Parathyroid adenoma (tissue), 2 donors: ENCODE data around the gene C13orf46.

Source experiments
- H2AFZ ChIP-seq: fragments of 300-600 bp; sonication (generic); one replicate; pipeline ENCODE4 v1.7.0; 2017; ENCODE audit warnings: antibody characterized with exemption, mild to moderate bottlenecking
- H3K27ac ChIP-seq: fragments of 300-600 bp; sonication (generic); one replicate; pipeline ENCODE4 v1.7.0; 2017
- H3K27me3 ChIP-seq: fragments of 300-600 bp; sonication (generic); one replicate; pipeline ENCODE4 v1.7.0; 2017; ENCODE audit warnings: low read length; ENCODE audit not compliant: control insufficient read depth, insufficient read depth
- H3K36me3 ChIP-seq: fragments of 300-600 bp; sonication (generic); one replicate; pipeline ENCODE4 v1.7.0; 2017; ENCODE audit warnings: low read length; ENCODE audit not compliant: control insufficient read depth, insufficient read depth
- H3K4me1 ChIP-seq: fragments of 300-600 bp; sonication (generic); one replicate; pipeline ENCODE4 v1.7.0; 2017; ENCODE audit warnings: control low read depth
- H3K4me2 ChIP-seq: fragments of 300-600 bp; sonication (generic); one replicate; pipeline ENCODE4 v1.7.0; 2017; ENCODE audit warnings: low read length
- H3K4me3 ChIP-seq: fragments of 300-600 bp; sonication (generic); one replicate; pipeline ENCODE4 v1.7.0; 2017; ENCODE audit warnings: low read depth, low read length
- H3K79me2 ChIP-seq: fragments of 300-600 bp; sonication (generic); one replicate; pipeline ENCODE4 v1.7.0; 2017; ENCODE audit warnings: control low read depth
- H3K9ac ChIP-seq: fragments of 300-600 bp; sonication (generic); one replicate; pipeline ENCODE4 v1.7.0; 2017; ENCODE audit warnings: mild to moderate bottlenecking
- H3K9me3 ChIP-seq: fragments of 300-600 bp; sonication (generic); one replicate; pipeline ENCODE4 v1.7.0; 2017; ENCODE audit warnings: low read length; ENCODE audit not compliant: control insufficient read depth
- CTCF ChIP-seq: fragments of 300-600 bp; sonication (generic); IDR thresholded peaks from one replicate; pipeline ENCODE4 v1.7.0; 2017; ENCODE audit warnings: antibody characterized with exemption, mild to moderate bottlenecking
- donor health status: primary hyperparathyroidism.

C13orf46 gene

GRCh38 chr13:114017028-114017630, 43.3 kb upstream of the C13orf46 start:
- Histone ChIP-seq H2AFZ (no peak overlapping the region), H3K79me2 (no peaks in the 10 kb centered on the region), H3K4me2 (no peak overlapping the region), H3K9ac (no peak overlapping the region), H3K36me3 (no peaks in the 10 kb centered on the region), H3K27ac (no peak overlapping the region), H3K9me3 (no peaks in the 10 kb centered on the region), H3K4me1 (no peaks in the 10 kb centered on the region), H3K27me3 (no peaks in the 10 kb centered on the region), H3K4me3 (no peak overlapping the region)
- no peak for TF ChIP-seq CTCF

- Histone ChIP-seq H3K4me1 (no peaks in the 10 kb centered on the region), H3K9ac (no peak overlapping the region), H3K9me3 (no peaks in the 10 kb centered on the region), H3K4me2 (no peak overlapping the region), H3K27ac (no peak overlapping the region), H3K4me3 (no peak overlapping the region), H3K27me3 (no peaks in the 10 kb centered on the region), H3K79me2 (no peaks in the 10 kb centered on the region), H3K36me3 (no peaks in the 10 kb centered on the region), H2AFZ (no peak overlapping the region)
- TF ChIP-seq CTCF = no peak
Observed at GRCh38 chr13:114016321-114017027, 42.6 kb upstream of the C13orf46 start.

- H3K9ac ChIP-seq = no peak overlapping the region
- H3K27me3 ChIP-seq = no peaks in the 10 kb centered on the region
- no peak for TF ChIP-seq CTCF
- no peak overlapping the region for H3K27ac ChIP-seq
- H2AFZ ChIP-seq = no peak overlapping the region
- H3K9me3 ChIP-seq = no peaks in the 10 kb centered on the region
- H3K4me3 ChIP-seq = no peak overlapping the region
- H3K79me2 ChIP-seq = no peaks in the 10 kb centered on the region
- H3K4me1 ChIP-seq = no peaks in the 10 kb centered on the region
- no peaks in the 10 kb centered on the region for H3K36me3 ChIP-seq
- no peak overlapping the region for H3K4me2 ChIP-seq
Observed at GRCh38 chr13:114015969-114016295, 42.1 kb upstream of the C13orf46 start.

DNA sequence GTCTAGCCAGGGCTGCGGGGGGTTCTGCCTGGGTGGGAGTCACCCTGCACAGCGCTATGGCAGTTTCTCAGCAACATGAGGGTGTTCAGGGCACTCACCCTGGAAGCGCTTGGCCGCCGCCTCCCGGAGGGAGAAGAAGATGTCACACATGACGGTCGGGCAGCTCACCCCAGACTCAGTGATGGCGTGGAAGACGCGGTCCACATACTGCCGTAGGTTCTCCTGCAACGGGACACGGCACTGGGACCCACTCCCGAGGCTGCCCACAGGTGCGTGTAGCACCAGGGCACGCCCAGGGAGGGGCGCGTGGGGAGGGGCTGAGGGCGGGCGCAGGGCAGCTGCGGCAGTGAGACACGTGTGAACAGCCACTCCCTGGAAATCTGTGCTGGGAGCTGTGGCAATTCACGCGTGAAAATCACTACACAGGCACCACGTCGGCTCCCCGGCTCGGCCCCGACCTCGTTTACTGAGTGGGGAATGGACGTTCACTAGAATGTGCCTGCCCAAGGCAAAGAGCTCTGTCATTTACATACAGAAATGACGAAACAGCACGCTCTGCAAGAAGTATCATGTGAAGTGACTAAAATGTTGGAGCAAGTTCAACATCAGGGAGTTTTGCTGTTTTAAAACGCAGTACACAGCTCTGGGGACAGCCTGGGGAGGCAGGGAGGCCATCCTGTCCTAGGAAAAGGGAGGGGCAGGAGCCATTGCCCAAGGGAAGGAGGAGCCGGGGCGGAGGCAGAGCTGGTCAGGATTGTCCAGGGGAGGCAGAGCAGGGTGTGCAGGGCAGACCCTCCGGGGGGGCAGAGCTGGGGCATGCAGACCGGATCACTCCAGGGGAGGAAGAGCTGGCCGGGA, 41.5 kb upstream of the C13orf46 start:
- H3K27ac ChIP-seq = no peak overlapping the region
- no peaks in the 10 kb centered on the region for H3K36me3 ChIP-seq

More for the DNA sequence above, 41.5 kb upstream of the C13orf46 start:
- Histone ChIP-seq H3K79me2 (no peaks in the 10 kb centered on the region), H3K4me2 (no peak overlapping the region), H3K4me3 (no peak overlapping the region), H2AFZ (no peak overlapping the region), H3K4me1 (no peaks in the 10 kb centered on the region), H3K27me3 (no peaks in the 10 kb centered on the region), H3K9me3 (no peaks in the 10 kb centered on the region), H3K9ac (no peak overlapping the region)
- TF ChIP-seq CTCF = no peak
